BE2C (cell line): Measurements from ENCODE around the gene DOCK2.

ENCODE experiments used
- DNase-seq: peaks from one replicate; pipeline ENCODE4 v3.0.0-alpha.2; 2020
- H3K27me3 ChIP-seq: fragments of 250-450 bp; sonication (Bioruptor Pico); 2 replicates; pipeline ENCODE4 v1.5.1; 2020; ENCODE audit warnings: mild to moderate bottlenecking
- H3K36me3 ChIP-seq: fragments of 250-450 bp; sonication (Bioruptor Pico); 2 replicates; pipeline ENCODE4 v1.5.1; 2020; ENCODE audit warnings: mild to moderate bottlenecking
- H3K4me1 ChIP-seq: fragments of 250-450 bp; sonication (Bioruptor Pico); 2 replicates; pipeline ENCODE4 v1.5.1; 2020
- H3K4me3 ChIP-seq: 2 replicates; pipeline ENCODE4 v1.5.1; 2011; ENCODE audit warnings: low read depth, low read length
- H3K9me3 ChIP-seq: fragments of 250-450 bp; sonication (Bioruptor Pico); 2 replicates; pipeline ENCODE4 v1.5.1; 2020
- TF ChIP-seq, protein P1 (sequence below): IDR thresholded peaks from 2 replicates; pipeline ENCODE4 v1.5.1; 2012; ENCODE audit warnings: mild to moderate bottlenecking, low read depth, low read length

DOCK2 gene

DNA sequence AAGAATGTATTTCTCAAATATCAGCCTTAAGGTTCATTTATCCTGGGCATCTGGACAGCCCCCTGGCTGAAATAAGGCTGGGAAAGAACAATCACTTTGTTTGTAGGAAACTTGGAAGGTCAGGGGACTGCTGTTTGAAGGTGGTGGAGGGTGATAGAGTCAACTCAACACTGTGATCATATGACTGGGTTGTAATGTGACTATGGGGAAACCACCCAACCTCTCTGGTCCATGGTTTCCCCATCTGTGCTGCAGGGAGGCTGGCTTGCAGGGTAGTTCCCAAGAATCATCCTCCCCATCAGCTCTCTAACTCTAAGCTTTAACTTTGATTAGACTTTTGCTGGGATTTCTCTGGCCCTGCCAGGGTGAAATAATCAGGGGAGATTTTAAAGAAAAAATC lies 333.3 kb downstream of the DOCK2 start:
- H3K36me3 ChIP-seq: no peaks in the 10 kb centered on the region
- no peak for DNase-seq
- no peaks in the 10 kb centered on the region for H3K4me1 ChIP-seq
- H3K9me3 ChIP-seq: no peaks in the 10 kb centered on the region
- H3K27me3 ChIP-seq: no peaks in the 10 kb centered on the region
- no peak overlapping the region for H3K4me3 ChIP-seq
- TF ChIP-seq, protein P1, sequence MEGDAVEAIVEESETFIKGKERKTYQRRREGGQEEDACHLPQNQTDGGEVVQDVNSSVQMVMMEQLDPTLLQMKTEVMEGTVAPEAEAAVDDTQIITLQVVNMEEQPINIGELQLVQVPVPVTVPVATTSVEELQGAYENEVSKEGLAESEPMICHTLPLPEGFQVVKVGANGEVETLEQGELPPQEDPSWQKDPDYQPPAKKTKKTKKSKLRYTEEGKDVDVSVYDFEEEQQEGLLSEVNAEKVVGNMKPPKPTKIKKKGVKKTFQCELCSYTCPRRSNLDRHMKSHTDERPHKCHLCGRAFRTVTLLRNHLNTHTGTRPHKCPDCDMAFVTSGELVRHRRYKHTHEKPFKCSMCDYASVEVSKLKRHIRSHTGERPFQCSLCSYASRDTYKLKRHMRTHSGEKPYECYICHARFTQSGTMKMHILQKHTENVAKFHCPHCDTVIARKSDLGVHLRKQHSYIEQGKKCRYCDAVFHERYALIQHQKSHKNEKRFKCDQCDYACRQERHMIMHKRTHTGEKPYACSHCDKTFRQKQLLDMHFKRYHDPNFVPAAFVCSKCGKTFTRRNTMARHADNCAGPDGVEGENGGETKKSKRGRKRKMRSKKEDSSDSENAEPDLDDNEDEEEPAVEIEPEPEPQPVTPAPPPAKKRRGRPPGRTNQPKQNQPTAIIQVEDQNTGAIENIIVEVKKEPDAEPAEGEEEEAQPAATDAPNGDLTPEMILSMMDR: no peak

DNA sequence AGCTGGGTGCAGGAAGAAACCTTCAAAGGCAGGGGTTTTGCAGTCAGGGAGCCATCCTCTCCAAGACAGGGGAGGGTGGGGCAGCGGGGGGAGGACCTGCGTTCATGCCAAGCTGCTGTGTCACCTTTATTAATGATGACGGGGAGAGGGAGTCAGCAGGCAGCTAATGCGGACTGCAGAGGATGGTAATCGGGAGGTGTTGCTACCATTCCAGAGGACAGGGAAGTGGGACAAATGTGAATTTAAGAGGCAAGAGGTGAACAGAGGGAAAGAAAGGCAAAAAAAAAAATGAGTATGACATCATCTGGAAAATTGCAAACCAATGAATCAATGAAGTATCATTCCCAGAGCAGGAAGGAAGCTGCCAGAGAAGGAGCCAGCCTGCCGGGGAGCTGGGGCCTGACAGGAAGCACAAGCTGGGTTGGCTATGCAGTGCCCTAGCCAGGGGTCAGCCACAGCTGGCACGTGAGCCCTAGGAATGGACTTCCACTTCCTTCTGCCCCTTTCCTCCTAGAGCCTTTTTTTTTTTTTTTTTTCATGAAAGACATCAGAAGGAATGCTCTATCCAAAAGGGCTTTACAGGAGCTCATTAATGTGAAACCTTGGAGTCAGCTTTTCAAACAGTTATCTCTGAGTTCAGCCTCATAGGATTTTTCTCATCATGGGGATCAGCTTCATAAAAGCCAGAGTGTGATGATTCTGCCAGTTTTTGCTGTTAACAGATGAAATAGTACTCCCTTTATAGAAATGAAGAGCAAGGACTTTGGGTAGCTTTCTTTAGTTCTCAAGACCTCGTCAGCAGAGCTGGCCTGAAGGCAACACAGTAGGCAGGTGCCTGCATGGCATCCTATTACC lies 334.1 kb downstream of the DOCK2 start:
- Histone ChIP-seq H3K4me1 (no peaks in the 10 kb centered on the region), H3K9me3 (no peaks in the 10 kb centered on the region), H3K27me3 (no peaks in the 10 kb centered on the region), H3K36me3 (no peaks in the 10 kb centered on the region), H3K4me3 (no peak overlapping the region)
- DNase-seq: no peak
- TF ChIP-seq, protein P1: no peak

DNA sequence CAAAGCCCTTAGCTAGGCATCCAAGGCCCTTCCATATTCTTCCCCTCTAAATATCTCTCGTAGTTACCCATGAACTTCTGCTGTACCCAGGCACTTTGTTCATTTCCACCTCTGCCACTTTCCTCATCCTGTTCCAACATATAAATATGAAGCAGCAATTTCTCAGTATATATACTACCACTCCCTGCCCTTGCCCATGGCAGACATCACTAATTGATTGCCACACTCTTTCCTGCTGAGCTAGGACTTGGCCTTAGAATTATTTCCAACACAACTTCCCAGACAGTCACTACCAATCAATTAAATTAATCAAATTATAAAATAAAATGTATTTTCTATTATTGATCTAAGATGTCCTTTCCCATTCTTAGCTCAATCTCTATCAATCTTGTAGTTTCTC lies 334.7 kb downstream of the DOCK2 start:
- H3K36me3 ChIP-seq: no peaks in the 10 kb centered on the region
- no peak for DNase-seq
- TF ChIP-seq, protein P1: no peak
- H3K4me3 ChIP-seq: no peak overlapping the region
- no peaks in the 10 kb centered on the region for H3K27me3 ChIP-seq
- no peaks in the 10 kb centered on the region for H3K4me1 ChIP-seq
- H3K9me3 ChIP-seq: no peaks in the 10 kb centered on the region

DNA sequence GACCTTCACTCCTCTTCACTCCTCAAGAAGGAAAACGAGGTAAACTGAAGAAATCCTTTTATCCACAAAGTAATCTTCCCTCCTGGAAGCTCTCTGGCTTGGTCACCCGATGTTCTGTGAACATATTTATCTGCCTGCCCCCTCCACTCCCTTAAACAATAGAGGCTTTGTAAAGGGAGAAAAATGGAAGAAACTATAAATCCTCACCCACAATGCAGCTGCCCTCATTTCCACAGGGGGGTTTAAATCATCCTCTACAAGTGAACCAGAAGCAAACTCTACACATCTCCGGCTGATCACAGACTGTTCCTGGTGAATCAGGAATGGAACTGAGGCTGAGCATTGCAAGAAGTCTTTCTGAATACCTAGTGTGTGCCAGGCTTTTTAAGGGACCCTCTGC lies 336.0 kb downstream of the DOCK2 start:
- H3K4me1 ChIP-seq: no peaks in the 10 kb centered on the region
- H3K27me3 ChIP-seq: no peaks in the 10 kb centered on the region

DNA sequence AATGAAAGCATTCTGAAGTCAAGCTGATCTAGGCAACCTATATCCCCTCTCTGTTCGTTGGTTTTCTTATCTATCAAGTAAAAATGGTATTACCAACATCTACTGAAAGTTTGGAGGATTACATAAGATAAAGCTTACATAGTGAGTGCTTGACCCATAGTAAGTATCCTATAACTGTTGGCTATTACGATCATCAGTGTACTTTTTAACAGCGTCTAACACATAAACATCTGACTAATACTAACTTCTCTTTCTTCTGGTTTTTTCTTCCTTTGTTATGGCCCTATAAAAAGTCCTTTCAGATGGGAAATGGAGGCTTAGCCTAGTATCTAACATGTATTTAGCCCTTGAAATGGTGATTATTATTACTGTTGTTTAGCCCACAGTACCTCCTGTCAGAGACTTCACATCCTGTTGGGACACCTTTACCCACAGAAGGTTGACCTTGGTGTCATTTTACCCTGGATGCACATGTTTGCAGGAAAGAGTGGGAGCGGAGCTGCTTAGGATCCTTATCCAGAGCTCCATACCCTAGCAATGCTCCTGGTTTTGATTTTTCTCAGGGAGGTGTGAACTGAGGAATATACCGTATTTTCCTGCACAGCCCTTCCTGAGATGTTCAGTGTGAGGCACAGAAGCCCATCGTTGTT lies 337.2 kb downstream of the DOCK2 start:
- TF ChIP-seq, protein P1: no peak
- no peaks in the 10 kb centered on the region for H3K36me3 ChIP-seq
- H3K4me1 ChIP-seq: no peaks in the 10 kb centered on the region
- DNase-seq: no peak
- H3K9me3 ChIP-seq: no peaks in the 10 kb centered on the region
- no peak overlapping the region for H3K4me3 ChIP-seq
- peaks cover 7% of the 10 kb centered on the region for H3K27me3 ChIP-seq

More for the DNA sequence above, 336.0 kb downstream of the DOCK2 start:
- H3K4me3 ChIP-seq: no peak overlapping the region
- H3K9me3 ChIP-seq: no peaks in the 10 kb centered on the region
- no peaks in the 10 kb centered on the region for H3K36me3 ChIP-seq
- DNase-seq: no peak
- TF ChIP-seq, protein P1: no peak

DNA sequence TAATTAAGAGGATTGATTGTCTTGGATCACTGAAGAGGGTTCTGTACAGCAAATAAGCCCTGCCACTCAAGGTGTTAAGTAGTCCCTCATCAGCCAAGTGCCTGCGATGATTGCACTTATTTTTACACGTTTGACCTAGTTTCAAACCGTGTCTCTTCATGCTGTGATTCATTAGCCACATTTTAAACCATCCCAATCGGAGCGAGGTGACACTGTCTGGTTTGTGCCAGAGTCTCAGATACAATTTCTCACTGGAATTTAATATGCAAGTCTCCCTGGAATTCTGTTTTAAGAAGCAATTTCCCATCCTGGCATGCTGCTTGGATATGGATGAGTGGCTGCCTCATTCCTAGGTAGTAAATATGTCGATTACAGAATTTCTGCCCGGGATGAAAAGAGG lies 341.6 kb downstream of the DOCK2 start:
- no peaks in the 10 kb centered on the region for H3K9me3 ChIP-seq
- peaks cover 7% of the 10 kb centered on the region for H3K27me3 ChIP-seq
- no peak for DNase-seq
- H3K36me3 ChIP-seq: no peaks in the 10 kb centered on the region
- H3K4me1 ChIP-seq: no peaks in the 10 kb centered on the region
- no peak overlapping the region for H3K4me3 ChIP-seq
- TF ChIP-seq, protein P1: no peak
